Measurements from ENCODE around the gene CPSF4L.

DNA sequence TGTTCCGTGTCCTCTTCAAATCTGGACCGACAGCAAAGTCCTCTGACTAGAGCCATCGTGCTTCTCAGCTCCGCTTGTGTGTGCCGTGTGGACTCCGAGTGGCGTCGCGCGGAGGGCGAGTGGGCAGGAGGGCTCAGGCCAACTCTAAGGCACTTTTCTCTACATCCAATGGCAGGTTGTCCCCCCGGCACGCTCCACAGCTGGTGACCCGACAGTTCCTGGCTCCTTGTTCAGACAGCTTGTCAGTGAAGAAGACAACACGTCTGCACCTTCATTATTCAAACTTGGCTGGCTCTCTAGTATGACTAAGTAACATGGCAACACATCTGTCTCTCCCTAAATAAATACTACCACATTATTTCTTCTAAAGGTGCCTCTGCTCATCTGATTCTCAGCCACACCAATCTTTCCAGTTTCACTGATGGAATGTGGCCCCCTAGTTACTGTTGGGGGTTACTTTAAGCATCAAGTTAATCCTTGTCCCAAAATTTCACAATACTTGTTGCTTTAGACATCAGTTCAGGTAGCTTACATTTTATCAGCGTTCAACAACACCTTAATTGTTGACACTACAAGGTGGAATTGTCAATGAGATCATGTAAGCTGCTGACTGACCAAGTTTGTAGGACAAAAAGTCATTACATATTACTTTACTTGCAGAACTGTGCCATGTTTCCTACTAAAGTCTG, 53.4 kb downstream of the CPSF4L start:
- TF ChIP-seq EZH2 (IDR thresholded peaks at IDR 0.05; ENCODE audit: low read length) = no peak
- TF ChIP-seq, protein P1, sequence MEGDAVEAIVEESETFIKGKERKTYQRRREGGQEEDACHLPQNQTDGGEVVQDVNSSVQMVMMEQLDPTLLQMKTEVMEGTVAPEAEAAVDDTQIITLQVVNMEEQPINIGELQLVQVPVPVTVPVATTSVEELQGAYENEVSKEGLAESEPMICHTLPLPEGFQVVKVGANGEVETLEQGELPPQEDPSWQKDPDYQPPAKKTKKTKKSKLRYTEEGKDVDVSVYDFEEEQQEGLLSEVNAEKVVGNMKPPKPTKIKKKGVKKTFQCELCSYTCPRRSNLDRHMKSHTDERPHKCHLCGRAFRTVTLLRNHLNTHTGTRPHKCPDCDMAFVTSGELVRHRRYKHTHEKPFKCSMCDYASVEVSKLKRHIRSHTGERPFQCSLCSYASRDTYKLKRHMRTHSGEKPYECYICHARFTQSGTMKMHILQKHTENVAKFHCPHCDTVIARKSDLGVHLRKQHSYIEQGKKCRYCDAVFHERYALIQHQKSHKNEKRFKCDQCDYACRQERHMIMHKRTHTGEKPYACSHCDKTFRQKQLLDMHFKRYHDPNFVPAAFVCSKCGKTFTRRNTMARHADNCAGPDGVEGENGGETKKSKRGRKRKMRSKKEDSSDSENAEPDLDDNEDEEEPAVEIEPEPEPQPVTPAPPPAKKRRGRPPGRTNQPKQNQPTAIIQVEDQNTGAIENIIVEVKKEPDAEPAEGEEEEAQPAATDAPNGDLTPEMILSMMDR (optimal IDR thresholded peaks at IDR 0.05 in 1 of 3, IDR thresholded peaks at IDR 0.05 in 1 of 3, conservative IDR thresholded peaks at IDR 0.05 in 1 of 3; ENCODE audit: extremely low read depth in 1 of 3, insufficient read depth in 2 of 3, low read length in 3 of 3) = no peak
